Measurements from ENCODE around the gene RPS16.

The RPS16 gene

GRCh38 chr19:39406656-39407409, 28.9 kb downstream of the RPS16 start, which contains the start of gene ZFP36:
Gene ZFP36, plus strand, starts transcription at chr19:39406847. Its CDS starts 58 bp downstream, at chr19:39406905.
- DNase-seq: peak; percentile 83

- DNase-seq: no peak
These were observed 29.6 kb downstream of the RPS16 start for GRCh38 chr19:39405958-39406655.

- DNase-seq: no peak
These were observed 30.3 kb downstream of the RPS16 start for GRCh38 chr19:39405261-39405957.

- peak; percentile 100 for DNase-seq
These were observed 32.1 kb downstream of the RPS16 start for GRCh38 chr19:39403331-39404312.

DNA sequence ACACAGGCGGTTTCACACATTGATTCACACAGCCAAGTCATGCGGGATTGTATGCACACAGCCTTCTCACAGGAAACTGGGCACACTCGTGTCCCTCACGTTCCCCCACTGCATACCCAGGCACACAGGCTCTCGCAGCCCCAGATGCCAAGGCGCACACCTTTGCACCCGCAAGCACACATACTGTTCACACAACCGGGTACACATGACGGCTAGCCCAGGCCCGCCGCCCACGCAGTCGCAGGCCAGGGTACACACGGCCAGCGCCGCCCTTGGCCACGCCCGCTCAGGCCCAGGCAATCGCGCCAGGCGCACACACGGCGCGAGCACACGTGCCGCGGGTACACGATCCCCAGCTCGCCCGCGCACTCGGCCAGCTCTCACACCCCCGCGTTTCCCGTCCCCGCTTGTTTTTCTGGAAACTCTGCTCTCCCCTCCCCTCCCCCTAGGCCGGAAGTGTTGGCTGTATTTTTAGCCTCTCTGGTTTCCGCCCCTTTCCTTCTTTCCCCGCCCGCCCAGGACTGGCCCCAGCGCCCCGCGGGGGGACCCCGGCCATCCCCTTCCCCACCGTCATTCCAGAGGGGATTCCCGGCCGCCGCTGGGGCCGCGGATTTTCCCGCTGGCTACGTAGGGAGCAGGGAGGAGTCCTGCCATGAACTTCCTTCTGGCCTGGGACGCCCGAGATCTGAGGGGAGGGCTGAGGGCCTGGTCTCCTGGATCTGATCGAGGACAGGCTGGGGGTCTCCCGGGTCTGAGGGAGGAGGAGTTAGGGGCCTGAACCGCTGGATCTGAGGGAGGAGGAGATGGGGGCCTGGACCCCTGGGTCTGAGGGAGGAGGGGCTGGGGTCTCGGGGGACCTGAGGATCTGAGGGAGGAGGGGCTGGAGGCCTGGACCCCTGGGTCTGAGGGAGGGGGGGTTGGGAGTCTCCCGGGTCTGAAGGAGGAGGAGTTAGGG, 33.1 kb downstream of the RPS16 start:
- peak; percentile 95 for DNase-seq

- DNase-seq: peak; percentile 72
These were observed 34.0 kb downstream of the RPS16 start for GRCh38 chr19:39401549-39402345.

DNA sequence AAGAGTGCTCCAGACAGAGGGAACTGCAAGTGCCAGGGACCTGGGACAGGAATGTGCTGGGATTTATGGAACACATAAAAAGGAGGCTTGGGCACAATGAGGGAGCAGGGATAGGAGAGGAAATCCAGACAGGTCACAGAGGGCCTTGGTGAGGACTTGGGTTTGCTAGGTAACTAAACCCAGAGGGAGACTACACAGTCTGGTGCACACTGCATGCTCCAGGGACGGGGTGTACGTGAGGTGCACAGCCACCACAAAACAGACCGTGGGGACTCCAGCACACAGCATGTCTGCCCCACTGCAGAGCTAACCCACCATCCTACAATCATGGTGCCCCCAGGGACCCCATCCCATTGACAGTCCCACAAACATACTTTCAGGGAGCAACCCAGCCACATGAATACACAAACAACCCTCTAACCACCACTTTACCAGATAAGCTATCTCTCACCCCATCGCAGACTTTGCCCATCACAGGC, 34.6 kb downstream of the RPS16 start:
- no peak for DNase-seq

GRCh38 chr19:39400061-39400460, 35.7 kb downstream of the RPS16 start:
- DNase-seq: no peak

- DNase-seq: no peak
These were observed 36.1 kb downstream of the RPS16 start for GRCh38 chr19:39399668-39400050.

GRCh38 chr19:39398297-39398864, 37.4 kb downstream of the RPS16 start:
- peak; percentile 71 for DNase-seq

DNA sequence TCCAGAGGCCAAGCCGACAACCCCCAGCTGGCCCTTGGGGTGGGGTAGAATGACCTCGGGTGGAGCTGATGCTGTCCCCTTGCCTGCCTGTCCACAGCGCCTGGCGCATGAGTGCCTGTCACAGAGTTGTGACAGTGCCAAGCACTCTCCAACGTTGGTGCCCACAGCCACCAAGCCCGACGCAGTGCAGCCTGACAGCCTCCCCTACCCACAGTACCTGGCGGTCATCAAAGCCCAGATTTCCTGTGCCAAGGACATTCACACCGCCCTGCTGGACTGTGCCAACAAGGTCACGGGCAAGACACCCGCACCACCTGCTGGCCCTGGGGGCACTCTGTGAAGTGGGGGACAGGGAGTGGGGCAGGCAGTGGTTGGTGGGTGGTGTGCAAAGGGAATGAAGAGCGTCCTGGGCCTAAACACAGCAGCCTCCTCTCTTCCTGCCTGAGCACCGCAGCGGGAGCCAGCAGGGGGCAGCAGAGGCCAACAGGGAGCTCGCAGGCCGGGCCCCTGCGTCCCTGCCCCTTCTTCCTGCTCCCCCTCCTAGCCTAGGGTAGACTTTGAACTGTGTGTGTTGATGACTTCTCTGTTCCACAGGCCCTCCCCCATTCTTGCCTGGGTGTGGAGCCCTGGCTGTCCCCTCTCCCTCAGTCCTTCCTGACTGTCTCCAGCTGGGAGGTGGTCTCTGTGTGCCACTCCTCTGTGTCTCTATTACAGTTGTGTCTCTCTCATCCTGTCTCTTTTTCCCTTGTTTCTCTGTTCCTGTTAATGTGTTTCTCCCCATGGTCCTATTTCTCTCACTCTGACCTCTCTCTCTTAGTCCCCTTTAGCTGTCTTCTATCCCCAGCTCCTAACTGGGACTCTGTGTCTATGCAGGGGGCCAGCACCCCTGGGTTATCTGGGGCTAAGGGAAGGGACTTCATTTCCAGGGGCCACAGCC, 38.1 kb downstream of the RPS16 start:
- peak; percentile 79 for DNase-seq

GRCh38 chr19:39390751-39391437, 44.9 kb downstream of the RPS16 start, which contains the start of the genes MED29 and PAF1:
Gene MED29, plus strand, starts transcription at chr19:39391378. Its CDS starts 45 bp downstream, at chr19:39391423.
Gene PAF1, minus strand, starts transcription at chr19:39391106. Its CDS starts 242 bp downstream, at chr19:39390864.
- peak; percentile 100 for DNase-seq

- no peak for DNase-seq
These were observed 45.3 kb downstream of the RPS16 start for GRCh38 chr19:39390451-39390750.

- DNase-seq: no peak
These were observed 45.9 kb downstream of the RPS16 start for GRCh38 chr19:39389631-39390414.

DNA sequence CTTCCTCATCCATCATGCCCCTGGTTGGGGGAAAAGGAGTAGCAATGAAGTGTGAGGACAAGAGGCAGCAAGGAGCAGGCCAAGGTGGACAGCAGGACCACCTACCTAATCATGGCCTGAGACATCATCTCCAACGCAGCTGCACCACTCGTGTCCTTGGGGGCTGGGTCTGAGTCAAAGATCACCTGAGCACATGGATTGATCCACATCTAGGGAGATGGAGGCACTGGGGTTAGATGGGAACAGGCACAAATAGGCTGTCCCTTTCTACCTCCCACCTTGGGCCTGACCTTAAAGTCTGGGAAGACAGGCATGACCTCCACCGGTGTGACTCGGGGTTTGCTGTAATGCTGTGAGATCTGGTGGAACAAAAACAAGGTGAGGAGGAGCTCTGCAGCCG, 47.1 kb downstream of the RPS16 start:
- DNase-seq: no peak

GRCh38 chr19:39386557-39386956, 49.2 kb downstream of the RPS16 start:
- DNase-seq: no peak

Data from fibroblast of skin of right biceps (primary cell).